Liver (tissue), 9 donors: ENCODE results near the gene TOM1L2. TPM values are rescaled to one million over a fixed set of nuclear protein-coding genes. Genes with fewer than 3 reads are reported as not detected.

Experiments
- DNase-seq: peaks from one replicate; pipeline ENCODE4 v3.0.0-alpha.2; 2017; ENCODE audit warnings: low spot score
- H3K27ac ChIP-seq, 2 donors: one replicate each; pipeline ENCODE4 v1.7.0; 2013; ENCODE audit warnings: inconsistent platforms in 2 of 2, low read length in 2 of 2, control low read depth in 1 of 2, low read depth in 1 of 2, mild to moderate bottlenecking in 1 of 2
- H3K27me3 ChIP-seq, 4 donors: one replicate each; pipeline versions ENCODE4 v1.6.1 to v1.7.0; 2013; ENCODE audit warnings: low read length in 3 of 4, inconsistent platforms in 1 of 4, mild to moderate bottlenecking in 1 of 4, moderate library complexity in 1 of 4; ENCODE audit not compliant: control insufficient read depth in 4 of 4, insufficient read depth in 4 of 4
- H3K36me3 ChIP-seq, 4 donors: one replicate each; pipeline versions ENCODE4 v1.6.1 to v1.7.0; 2013; ENCODE audit warnings: low read length in 3 of 4, mild to moderate bottlenecking in 3 of 4, low read depth in 1 of 4, moderate library complexity in 1 of 4; ENCODE audit not compliant: control insufficient read depth in 4 of 4, insufficient read depth in 3 of 4
- H3K4me1 ChIP-seq, 4 donors: one replicate each; pipeline versions ENCODE4 v1.6.1 to v1.7.0; 2013; ENCODE audit warnings: low read length in 3 of 4, mild to moderate bottlenecking in 3 of 4, moderate library complexity in 1 of 4; ENCODE audit not compliant: control insufficient read depth in 4 of 4, insufficient read depth in 4 of 4
- H3K4me3 ChIP-seq, 3 donors: one replicate each; pipeline versions ENCODE4 v1.6.1 to v1.7.0; 2013; ENCODE audit warnings: low read length in 3 of 3, control low read depth in 1 of 3, low read depth in 1 of 3, mild to moderate bottlenecking in 1 of 3
- H3K9ac ChIP-seq, 2 donors: one replicate each; pipeline ENCODE4 v1.7.0; 2013; ENCODE audit warnings: low read length in 2 of 2, mild to moderate bottlenecking in 2 of 2, moderate library complexity in 2 of 2, control low read depth in 1 of 2, low read depth in 1 of 2
- H3K9me3 ChIP-seq, 4 donors: one replicate each; pipeline versions ENCODE4 v1.6.1 to v1.7.0; 2013; ENCODE audit warnings: low read length in 3 of 4; ENCODE audit not compliant: control insufficient read depth in 4 of 4
- ATF3 ChIP-seq: IDR thresholded peaks from 2 replicates; pipeline ENCODE4 v1.6.1; 2016; ENCODE audit warnings: antibody characterized with exemption
- EGR1 ChIP-seq, 2 donors: IDR thresholded peaks; 2 replicates each; pipeline ENCODE4 v1.6.1; 2016 to 2018; ENCODE audit warnings: antibody characterized with exemption in 2 of 2, low read depth in 2 of 2
- FOXA1 ChIP-seq: IDR thresholded peaks from 2 replicates; pipeline ENCODE4 v1.6.1; 2016; ENCODE audit warnings: antibody characterized with exemption
- FOXA2 ChIP-seq: IDR thresholded peaks from 2 replicates; pipeline ENCODE4 v1.6.1; 2016; ENCODE audit warnings: antibody characterized with exemption
- GABPA ChIP-seq, 2 donors: IDR thresholded peaks in 1 of 2; conservative IDR thresholded peaks in 1 of 2; 2 replicates each; pipeline ENCODE4 v1.6.1; 2016; ENCODE audit warnings: antibody characterized with exemption in 2 of 2, mild to moderate bottlenecking in 1 of 2, moderate library complexity in 1 of 2
- HNF4G ChIP-seq: IDR thresholded peaks from 2 replicates; pipeline ENCODE4 v1.6.1; 2016; ENCODE audit warnings: antibody characterized with exemption
- JUND ChIP-seq, 2 donors: IDR thresholded peaks; 2 replicates each; pipeline ENCODE4 v1.6.1; 2016; ENCODE audit warnings: antibody characterized with exemption in 2 of 2
- MAX ChIP-seq: IDR thresholded peaks from 2 replicates; pipeline ENCODE4 v1.6.1; 2016; ENCODE audit warnings: antibody characterized with exemption
- NR2F2 ChIP-seq: IDR thresholded peaks from 2 replicates; pipeline ENCODE4 v1.6.1; 2016; ENCODE audit warnings: antibody characterized with exemption
- RAD21 ChIP-seq, 2 donors: IDR thresholded peaks; 2 replicates each; pipeline ENCODE4 v1.6.1; 2016; ENCODE audit warnings: antibody characterized with exemption in 2 of 2, mild to moderate bottlenecking in 2 of 2
- RXRA ChIP-seq, 2 donors: IDR thresholded peaks; 2 replicates each; pipeline ENCODE4 v1.6.1; 2017 to 2018; ENCODE audit warnings: antibody characterized with exemption in 2 of 2, mild to moderate bottlenecking in 1 of 2
- SP1 ChIP-seq: IDR thresholded peaks from 2 replicates; pipeline ENCODE4 v1.6.1; 2018; ENCODE audit warnings: antibody characterized with exemption, mild to moderate bottlenecking
- TAF1 ChIP-seq: conservative IDR thresholded peaks from 2 replicates; pipeline ENCODE4 v1.6.1; 2016; ENCODE audit warnings: antibody characterized with exemption, mild to moderate bottlenecking
- YY1 ChIP-seq: IDR thresholded peaks from 2 replicates; pipeline ENCODE4 v1.6.1; 2016; ENCODE audit warnings: antibody characterized with exemption, mild to moderate bottlenecking
- ZBTB33 ChIP-seq: IDR thresholded peaks from 2 replicates; pipeline ENCODE4 v1.6.1; 2016; ENCODE audit warnings: antibody characterized with exemption
- WGBS: extraction: QIAGEN DNeasy Blood & Tissue Kit; methylation state at CpG from one replicate; pipeline ENCODE4 v1.1.7; 2013; 5-methylcytosine and 5-hydroxymethylcytosine counted together
- polyA plus RNA-seq, 2 donors: library from polyadenylated mRNA; stranded (reverse) in 1 of 2; unstranded in 1 of 2; fragments of 200-250 nt in 1 of 2; fragments of >200 nt in 1 of 2; fragmentation: Nextera tagmentation in 1 of 2; extraction: Ambion mirVana in 1 of 2; gene quantifications; one replicate each; pipeline versions ENCODE4 v1.2.1 to v1.2.3, GENCODE V29; 2013 to 2015
- total RNA-seq, 2 donors: library from RNA; depleted of rRNA; stranded (reverse); fragments of >200 nt; gene quantifications; one replicate each; pipeline ENCODE4 v1.2.3, GENCODE V29; 2014
- TF ChIP-seq, protein P1 (sequence below): fragments of 150-350 bp; IDR thresholded peaks from 2 replicates; pipeline ENCODE4 v1.5.1; 2017; ENCODE audit warnings: improper control_type of control experiment, low read depth, low read length; ENCODE audit not compliant: missing input control
- TF ChIP-seq, protein P2 (sequence below): IDR thresholded peaks from 2 replicates; pipeline ENCODE4 v1.6.1; 2016; ENCODE audit warnings: antibody characterized with exemption, mild to moderate bottlenecking
- donor health status: healthy.
- donor health status: healthy.
- donor health status: healthy.
- donor health status: healthy.
- donor health status: healthy.

The TOM1L2 gene
- total and polyA plus RNA-seq, 4 donors: 5.0 to 24.0 (median 9.3) TPM

DNA sequence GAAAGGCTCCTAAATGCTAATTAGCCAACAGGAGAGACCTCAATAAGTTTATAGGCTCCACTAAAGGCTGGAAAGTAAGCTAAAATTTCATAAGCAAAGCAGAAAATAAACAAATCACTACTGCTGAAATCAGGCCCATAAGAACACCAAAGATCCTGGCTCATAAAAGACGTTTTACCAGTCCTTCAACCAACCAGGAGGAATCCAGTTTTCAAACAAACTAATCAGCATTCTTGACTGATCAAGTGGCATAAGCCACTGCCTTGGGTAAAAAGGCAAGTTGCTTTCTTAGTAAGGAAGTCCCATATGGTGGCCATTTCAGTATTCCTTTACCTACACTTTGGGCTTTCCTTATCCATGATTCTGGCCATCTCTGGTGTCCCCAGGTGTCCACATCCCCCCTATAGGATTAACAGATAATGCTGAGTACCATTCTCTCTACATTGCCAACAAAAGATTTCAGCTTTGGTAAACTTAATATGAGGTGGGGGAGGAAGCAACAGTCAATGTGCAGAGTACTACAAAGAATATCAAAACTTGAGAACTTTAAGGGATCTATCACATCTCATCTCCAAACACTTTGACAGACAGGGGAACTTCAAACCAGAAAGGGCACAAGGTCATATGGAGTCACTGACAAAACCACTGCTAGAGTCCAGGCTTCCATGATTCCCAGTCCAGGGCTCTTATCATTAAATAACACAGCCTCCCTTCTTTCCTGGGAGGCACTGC is 1.3 kb downstream of the TOM1L2 start:
- WGBS: 37% methylated on average over 1 of the region's 1 CpG
- Histone ChIP-seq H3K4me1 (peaks cover 4 to 22% (median 19%) of the 10 kb centered on the region in 4 donors), H3K27ac (no peak overlapping the region), H3K9ac (peak overlapping the region in 1 of 2 donors; percentile 17), H3K36me3 (no peaks in the 10 kb centered on the region), H3K9me3 (no peaks in the 10 kb centered on the region), H3K4me3 (peak overlapping the region in 2 of 3 donors; percentile 82 to 98), H3K27me3 (no peaks in the 10 kb centered on the region)
- DNase-seq: no peak
- TF ChIP-seq FOXA1: no peak
- TF ChIP-seq ZBTB33: no peak
- no peak for TF ChIP-seq RXRA (IDR thresholded peaks at IDR 0.05)
- no peak for TF ChIP-seq JUND (IDR thresholded peaks at IDR 0.05)
- TF ChIP-seq EGR1 (IDR thresholded peaks at IDR 0.05; ENCODE audit: low read depth in 2 of 2): no peak
- TF ChIP-seq GABPA (IDR thresholded peaks at IDR 0.05 in 1 of 2, conservative IDR thresholded peaks at IDR 0.05 in 1 of 2): no peak
- no peak for TF ChIP-seq SP1
- TF ChIP-seq, protein P1, sequence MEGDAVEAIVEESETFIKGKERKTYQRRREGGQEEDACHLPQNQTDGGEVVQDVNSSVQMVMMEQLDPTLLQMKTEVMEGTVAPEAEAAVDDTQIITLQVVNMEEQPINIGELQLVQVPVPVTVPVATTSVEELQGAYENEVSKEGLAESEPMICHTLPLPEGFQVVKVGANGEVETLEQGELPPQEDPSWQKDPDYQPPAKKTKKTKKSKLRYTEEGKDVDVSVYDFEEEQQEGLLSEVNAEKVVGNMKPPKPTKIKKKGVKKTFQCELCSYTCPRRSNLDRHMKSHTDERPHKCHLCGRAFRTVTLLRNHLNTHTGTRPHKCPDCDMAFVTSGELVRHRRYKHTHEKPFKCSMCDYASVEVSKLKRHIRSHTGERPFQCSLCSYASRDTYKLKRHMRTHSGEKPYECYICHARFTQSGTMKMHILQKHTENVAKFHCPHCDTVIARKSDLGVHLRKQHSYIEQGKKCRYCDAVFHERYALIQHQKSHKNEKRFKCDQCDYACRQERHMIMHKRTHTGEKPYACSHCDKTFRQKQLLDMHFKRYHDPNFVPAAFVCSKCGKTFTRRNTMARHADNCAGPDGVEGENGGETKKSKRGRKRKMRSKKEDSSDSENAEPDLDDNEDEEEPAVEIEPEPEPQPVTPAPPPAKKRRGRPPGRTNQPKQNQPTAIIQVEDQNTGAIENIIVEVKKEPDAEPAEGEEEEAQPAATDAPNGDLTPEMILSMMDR: no peak
- no peak for TF ChIP-seq ATF3
- no peak for TF ChIP-seq FOXA2
- no peak for TF ChIP-seq RAD21 (IDR thresholded peaks at IDR 0.05)
- TF ChIP-seq NR2F2: no peak
- TF ChIP-seq, protein P2, sequence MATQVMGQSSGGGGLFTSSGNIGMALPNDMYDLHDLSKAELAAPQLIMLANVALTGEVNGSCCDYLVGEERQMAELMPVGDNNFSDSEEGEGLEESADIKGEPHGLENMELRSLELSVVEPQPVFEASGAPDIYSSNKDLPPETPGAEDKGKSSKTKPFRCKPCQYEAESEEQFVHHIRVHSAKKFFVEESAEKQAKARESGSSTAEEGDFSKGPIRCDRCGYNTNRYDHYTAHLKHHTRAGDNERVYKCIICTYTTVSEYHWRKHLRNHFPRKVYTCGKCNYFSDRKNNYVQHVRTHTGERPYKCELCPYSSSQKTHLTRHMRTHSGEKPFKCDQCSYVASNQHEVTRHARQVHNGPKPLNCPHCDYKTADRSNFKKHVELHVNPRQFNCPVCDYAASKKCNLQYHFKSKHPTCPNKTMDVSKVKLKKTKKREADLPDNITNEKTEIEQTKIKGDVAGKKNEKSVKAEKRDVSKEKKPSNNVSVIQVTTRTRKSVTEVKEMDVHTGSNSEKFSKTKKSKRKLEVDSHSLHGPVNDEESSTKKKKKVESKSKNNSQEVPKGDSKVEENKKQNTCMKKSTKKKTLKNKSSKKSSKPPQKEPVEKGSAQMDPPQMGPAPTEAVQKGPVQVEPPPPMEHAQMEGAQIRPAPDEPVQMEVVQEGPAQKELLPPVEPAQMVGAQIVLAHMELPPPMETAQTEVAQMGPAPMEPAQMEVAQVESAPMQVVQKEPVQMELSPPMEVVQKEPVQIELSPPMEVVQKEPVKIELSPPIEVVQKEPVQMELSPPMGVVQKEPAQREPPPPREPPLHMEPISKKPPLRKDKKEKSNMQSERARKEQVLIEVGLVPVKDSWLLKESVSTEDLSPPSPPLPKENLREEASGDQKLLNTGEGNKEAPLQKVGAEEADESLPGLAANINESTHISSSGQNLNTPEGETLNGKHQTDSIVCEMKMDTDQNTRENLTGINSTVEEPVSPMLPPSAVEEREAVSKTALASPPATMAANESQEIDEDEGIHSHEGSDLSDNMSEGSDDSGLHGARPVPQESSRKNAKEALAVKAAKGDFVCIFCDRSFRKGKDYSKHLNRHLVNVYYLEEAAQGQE: no peak
- TF ChIP-seq HNF4G: no peak
- TF ChIP-seq MAX: no peak
- no peak for TF ChIP-seq YY1
- no peak for TF ChIP-seq TAF1
